Fibroblast of lung (primary cell): ENCODE data around the gene EFNA5. TPM values are rescaled to one million over a fixed set of nuclear protein-coding genes. Genes with fewer than 3 reads are reported as not detected.

Experiments
- DNase-seq, 2 donors: peaks; one replicate each; pipeline versions ENCODE4 v3.0.0 to v3.0.0-alpha.2; 2010; ENCODE audit warnings: low read depth in 2 of 2
- H2AFZ ChIP-seq: 2 replicates; pipeline ENCODE4 v1.5.1; 2012; ENCODE audit warnings: low read length, control low read depth, inconsistent platforms
- H3K27ac ChIP-seq: 2 replicates; pipeline ENCODE4 v1.5.1; 2011; ENCODE audit warnings: low read length, control low read depth; ENCODE audit not compliant: insufficient read depth
- H3K27me3 ChIP-seq: 2 replicates; pipeline ENCODE4 v1.5.1; 2011; ENCODE audit warnings: mild to moderate bottlenecking, low read length; ENCODE audit not compliant: control insufficient read depth, insufficient read depth
- H3K36me3 ChIP-seq: 2 replicates; pipeline ENCODE4 v1.5.1; 2011; ENCODE audit warnings: low read length; ENCODE audit not compliant: control insufficient read depth, insufficient read depth
- H3K4me1 ChIP-seq: 2 replicates; pipeline ENCODE4 v1.5.1; 2011; ENCODE audit warnings: low read length; ENCODE audit not compliant: control insufficient read depth, insufficient read depth; ENCODE audit errors: extremely low read depth
- H3K4me2 ChIP-seq: 2 replicates; pipeline ENCODE4 v1.5.1; 2011; ENCODE audit warnings: low read length, control low read depth; ENCODE audit not compliant: insufficient read depth; ENCODE audit errors: extremely low read depth
- H3K4me3 ChIP-seq, 4 experiments: fragments of 200-600 bp in 1 of 4; sonication (generic) in 1 of 4; replicated peaks in 1 of 4; 2 replicates each; pipeline ENCODE4 v1.5.1; 2011 to 2016; ENCODE audit warnings: low read length in 4 of 4, low read depth in 3 of 4, mild to moderate bottlenecking in 3 of 4, control low read depth in 2 of 4, inconsistent platforms in 1 of 4, mixed read lengths in 1 of 4; ENCODE audit not compliant: insufficient read depth in 1 of 4; ENCODE audit errors: control extremely low read depth in 1 of 4
- H3K79me2 ChIP-seq: 2 replicates; pipeline ENCODE4 v1.5.1; 2012; ENCODE audit warnings: mild to moderate bottlenecking, low read length, inconsistent platforms; ENCODE audit not compliant: control insufficient read depth, insufficient read depth
- H3K9ac ChIP-seq: 2 replicates; pipeline ENCODE4 v1.5.1; 2011; ENCODE audit warnings: mild to moderate bottlenecking, low read length, control low read depth; ENCODE audit not compliant: insufficient read depth
- H3K9me3 ChIP-seq: 2 replicates; pipeline ENCODE4 v1.5.1; 2012; ENCODE audit warnings: low read depth, low read length; ENCODE audit not compliant: control insufficient read depth, insufficient read depth
- H4K20me1 ChIP-seq: 2 replicates; pipeline ENCODE4 v1.5.1; 2011; ENCODE audit warnings: low read length; ENCODE audit not compliant: control insufficient read depth, insufficient read depth; ENCODE audit errors: extremely low read depth
- EZH2 ChIP-seq: IDR thresholded peaks from 2 replicates; pipeline ENCODE4 v1.5.1; 2012; ENCODE audit warnings: low read length, control low read depth, mild to moderate bottlenecking; ENCODE audit errors: missing control alignments
- polyA plus RNA-seq, 2 donors: library from polyadenylated mRNA; depleted of rRNA in 1 of 2; stranded (reverse) in 1 of 2; unstranded in 1 of 2; fragments of >200 nt; gene quantifications; 2 replicates each; pipeline ENCODE4 v1.2.1, GENCODE V29; 2011 to 2012; ENCODE audit warnings: missing spikeins in 1 of 2
- total RNA-seq: library from RNA; depleted of rRNA; stranded (reverse); fragments of >200 nt; gene quantifications from 2 replicates; pipeline ENCODE4 v1.2.1, GENCODE V29; 2014
- TF ChIP-seq, protein P1 (sequence below), 2 donors: IDR thresholded peaks in 1 of 2; conservative IDR thresholded peaks in 1 of 2; 1 replicate in 1 of 2; 2 replicates in 1 of 2; pipeline ENCODE4 v1.5.1; 2011 to 2012; ENCODE audit warnings: low read length in 2 of 2, control low read depth in 1 of 2, inconsistent platforms in 1 of 2, low read depth in 1 of 2, mild to moderate bottlenecking in 1 of 2

Gene EFNA5
- total and polyA plus RNA-seq, 2 donors (not counting 1 experiment from before 2014, with no cell fraction given): 3.5 to 3.7 TPM

DNA sequence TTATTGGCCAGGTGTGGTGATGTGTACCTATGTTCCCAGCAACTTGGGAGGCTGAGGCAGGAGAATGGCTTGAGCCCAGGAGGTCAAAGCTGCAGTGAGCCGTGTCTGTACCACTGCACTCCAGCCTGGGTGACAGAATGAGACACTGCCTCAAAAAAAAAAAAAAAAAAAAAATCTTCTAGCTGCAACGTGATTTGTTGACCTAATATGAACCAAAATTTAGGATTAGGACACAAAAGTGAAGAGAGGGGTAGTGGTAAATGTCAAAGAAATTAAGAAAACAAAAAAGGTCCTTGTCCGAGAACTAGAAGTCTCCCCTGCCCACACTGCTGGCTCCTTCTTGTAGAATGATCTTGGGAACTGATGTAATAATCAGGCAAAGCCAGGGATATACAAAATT lies 272.0 kb downstream of the EFNA5 start:
- Histone ChIP-seq H3K27me3 (no peaks in the 10 kb centered on the region), H3K36me3 (no peaks in the 10 kb centered on the region), H4K20me1 (no peaks in the 10 kb centered on the region), H3K79me2 (no peaks in the 10 kb centered on the region), H3K27ac (no peak overlapping the region), H3K4me3 (no peak overlapping the region), H3K9me3 (no peaks in the 10 kb centered on the region), H3K9ac (no peak overlapping the region), H2AFZ (no peak overlapping the region), H3K4me1 (no peaks in the 10 kb centered on the region), H3K4me2 (no peak overlapping the region)
- no peak for TF ChIP-seq EZH2
- no peak for DNase-seq

DNA sequence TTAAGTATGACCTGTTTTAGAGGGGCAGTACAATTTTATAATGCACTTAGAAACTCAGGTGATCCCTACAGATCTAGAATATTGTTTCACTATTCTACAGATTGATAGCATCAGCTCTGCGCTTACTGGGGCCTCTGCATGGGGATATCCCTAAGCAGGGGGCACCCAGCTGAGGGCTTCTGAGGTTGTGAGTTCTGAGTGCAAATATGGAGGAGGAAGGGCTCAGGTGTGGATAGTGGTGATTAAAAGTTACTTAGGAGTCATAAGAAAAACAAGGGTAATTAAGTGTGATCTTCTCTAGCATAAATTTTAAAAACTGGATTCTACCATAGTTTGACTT lies 274.4 kb downstream of the EFNA5 start:
- Histone ChIP-seq H3K9ac (no peak overlapping the region), H3K4me2 (no peak overlapping the region), H3K36me3 (no peaks in the 10 kb centered on the region)

DNA sequence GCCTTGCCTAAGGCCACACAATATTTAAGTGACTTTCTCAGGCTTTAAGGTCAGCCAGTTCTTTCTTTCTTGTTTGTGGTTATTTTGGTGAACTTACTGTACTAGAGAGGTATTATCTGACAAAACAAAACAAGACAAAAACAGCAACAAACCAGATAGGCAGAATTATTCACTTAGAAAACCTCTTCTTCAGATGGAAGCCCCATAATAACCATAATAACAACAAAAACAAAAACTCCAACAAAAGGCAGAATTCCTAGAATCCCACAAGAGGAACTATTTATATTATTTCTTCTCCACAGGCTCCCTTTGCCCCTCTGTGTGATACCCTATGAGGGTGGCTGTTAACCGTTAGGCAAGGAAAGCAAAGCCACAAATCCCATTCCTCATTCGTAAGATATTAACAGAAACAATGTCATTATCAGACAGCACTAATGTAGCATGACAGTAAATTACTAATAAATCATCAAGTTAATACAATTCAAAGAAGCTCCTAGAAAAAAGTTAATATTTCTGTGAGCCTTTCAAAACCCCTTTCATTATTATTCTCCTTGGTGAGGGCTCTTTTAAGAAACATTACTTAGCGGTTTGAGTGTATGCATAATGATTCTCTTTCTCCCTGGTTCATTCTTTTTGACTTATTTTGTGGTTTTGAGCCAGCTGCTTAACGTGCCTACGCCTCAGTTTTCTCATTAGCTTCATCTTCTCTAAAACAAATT lies 274.9 kb downstream of the EFNA5 start:
- H3K9me3 ChIP-seq: no peaks in the 10 kb centered on the region

More for the DNA sequence above, 274.4 kb downstream of the EFNA5 start:
- Histone ChIP-seq H4K20me1 (no peaks in the 10 kb centered on the region), H3K4me1 (no peaks in the 10 kb centered on the region), H3K27ac (no peak overlapping the region), H3K79me2 (no peaks in the 10 kb centered on the region), H3K27me3 (no peaks in the 10 kb centered on the region), H3K4me3 (no peak overlapping the region), H3K9me3 (no peaks in the 10 kb centered on the region), H2AFZ (no peak overlapping the region)
- TF ChIP-seq, protein P1, sequence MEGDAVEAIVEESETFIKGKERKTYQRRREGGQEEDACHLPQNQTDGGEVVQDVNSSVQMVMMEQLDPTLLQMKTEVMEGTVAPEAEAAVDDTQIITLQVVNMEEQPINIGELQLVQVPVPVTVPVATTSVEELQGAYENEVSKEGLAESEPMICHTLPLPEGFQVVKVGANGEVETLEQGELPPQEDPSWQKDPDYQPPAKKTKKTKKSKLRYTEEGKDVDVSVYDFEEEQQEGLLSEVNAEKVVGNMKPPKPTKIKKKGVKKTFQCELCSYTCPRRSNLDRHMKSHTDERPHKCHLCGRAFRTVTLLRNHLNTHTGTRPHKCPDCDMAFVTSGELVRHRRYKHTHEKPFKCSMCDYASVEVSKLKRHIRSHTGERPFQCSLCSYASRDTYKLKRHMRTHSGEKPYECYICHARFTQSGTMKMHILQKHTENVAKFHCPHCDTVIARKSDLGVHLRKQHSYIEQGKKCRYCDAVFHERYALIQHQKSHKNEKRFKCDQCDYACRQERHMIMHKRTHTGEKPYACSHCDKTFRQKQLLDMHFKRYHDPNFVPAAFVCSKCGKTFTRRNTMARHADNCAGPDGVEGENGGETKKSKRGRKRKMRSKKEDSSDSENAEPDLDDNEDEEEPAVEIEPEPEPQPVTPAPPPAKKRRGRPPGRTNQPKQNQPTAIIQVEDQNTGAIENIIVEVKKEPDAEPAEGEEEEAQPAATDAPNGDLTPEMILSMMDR (conservative IDR thresholded peaks at IDR 0.05 in 1 of 2, IDR thresholded peaks at IDR 0.05 in 1 of 2; ENCODE audit: low read depth in 1 of 2, low read length in 2 of 2): no peak
- TF ChIP-seq EZH2: no peak
- no peak for DNase-seq

More for the DNA sequence above, 274.9 kb downstream of the EFNA5 start:
- Histone ChIP-seq H3K79me2 (no peaks in the 10 kb centered on the region), H3K4me3 (no peak overlapping the region), H4K20me1 (no peaks in the 10 kb centered on the region), H3K36me3 (no peaks in the 10 kb centered on the region), H3K27ac (no peak overlapping the region), H3K4me2 (no peak overlapping the region), H2AFZ (no peak overlapping the region), H3K9ac (no peak overlapping the region), H3K4me1 (no peaks in the 10 kb centered on the region), H3K27me3 (no peaks in the 10 kb centered on the region)
- TF ChIP-seq, protein P1 (conservative IDR thresholded peaks at IDR 0.05 in 1 of 2, IDR thresholded peaks at IDR 0.05 in 1 of 2; ENCODE audit: low read depth in 1 of 2, low read length in 2 of 2): no peak
- TF ChIP-seq EZH2: no peak
- DNase-seq: peak in 1 of 2 donors; percentile 72
